NCI-H128 (cell line): Measurements from ENCODE around the gene DLG2.
"Not testable (repeated sequence)": the region's sequence is repeated elsewhere in the genome, so short reads cannot be mapped to it uniquely, and the experiment has no call there.

Source experiments
- DNase-seq: peaks from one replicate; lab custom pipeline; 2025; ENCODE audit not compliant: unreplicated experiment; lab: John Stamatoyannopoulos, UW

DLG2 gene

DNA sequence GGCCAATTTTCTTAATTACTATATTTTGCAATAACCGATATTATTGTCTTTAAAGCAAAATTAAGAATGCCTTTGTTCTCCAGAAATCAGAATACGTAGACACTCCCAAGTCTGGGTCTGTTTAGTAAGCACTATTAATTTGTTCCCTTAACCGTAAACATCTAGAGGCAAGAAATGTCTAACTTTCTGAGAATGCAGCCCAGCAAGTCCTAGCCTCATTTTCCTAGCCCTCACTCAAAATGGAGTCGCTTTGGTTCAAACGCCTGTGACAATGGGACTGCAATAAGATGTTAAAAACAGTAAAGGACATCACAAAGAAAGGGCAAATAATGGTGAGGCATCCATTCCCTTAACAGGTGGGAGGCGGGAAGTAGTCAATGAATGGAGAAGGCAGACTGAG, 280.7 kb downstream of the DLG2 start:
- no peak for DNase-seq

DNA sequence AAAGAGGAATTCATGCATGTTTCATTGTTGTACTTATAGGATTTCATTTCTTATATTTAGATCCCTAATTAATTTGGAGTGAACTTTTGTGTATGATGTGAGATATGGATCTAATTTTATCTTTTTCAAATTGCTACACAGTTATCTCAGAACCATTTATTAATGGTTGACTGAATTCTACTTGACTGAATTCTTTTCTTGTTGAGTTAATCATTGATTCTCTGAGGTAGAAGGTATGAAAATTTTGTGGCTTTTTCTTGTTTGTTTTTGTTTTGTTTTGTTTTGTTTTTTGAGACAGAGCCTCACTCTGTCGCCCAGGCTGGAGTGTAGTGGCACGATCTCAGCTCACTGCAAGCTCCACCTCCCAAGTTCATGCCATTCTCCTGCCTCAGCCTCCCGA, 286.3 kb downstream of the DLG2 start:
- DNase-seq, result not testable (repeated sequence)

DNA sequence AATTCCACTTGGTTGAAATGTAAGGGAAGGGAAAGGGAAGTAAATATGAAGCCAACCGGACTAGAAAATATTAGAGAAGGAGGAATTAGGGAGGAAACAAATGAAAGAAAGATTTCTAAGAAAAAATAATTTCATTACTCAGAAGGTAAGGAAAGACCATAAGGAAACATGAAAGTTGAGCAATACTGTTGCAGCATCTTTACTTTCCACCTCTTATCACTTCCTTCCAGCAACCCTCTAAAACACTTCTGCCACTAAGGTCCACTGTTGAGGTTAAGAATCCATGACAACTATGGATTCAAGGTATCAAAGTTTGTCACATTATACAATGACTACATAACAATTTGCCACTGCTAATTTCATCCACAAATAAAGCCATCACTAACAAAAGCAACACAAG, 308.6 kb downstream of the DLG2 start:
- DNase-seq, result no peak

DNA sequence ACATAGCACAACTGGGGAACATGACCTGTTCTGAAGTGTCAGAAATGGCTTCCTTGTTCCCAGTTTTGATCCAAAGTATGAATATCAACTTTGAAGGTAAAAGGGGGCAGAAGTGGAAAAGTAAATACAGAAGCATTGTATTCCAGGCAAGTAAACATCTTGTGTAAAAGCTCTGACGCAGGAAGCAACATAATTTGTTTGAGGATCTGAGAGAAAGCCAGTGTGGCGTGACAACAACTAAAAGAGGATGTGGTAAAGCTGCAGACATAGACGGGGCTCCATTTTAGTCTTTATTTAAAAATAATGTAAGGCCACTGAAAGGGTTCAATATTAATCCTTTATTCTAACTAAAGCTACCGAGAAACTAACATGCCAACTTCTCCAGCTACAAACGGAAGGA, 310.2 kb downstream of the DLG2 start:
- DNase-seq, result no peak

DNA sequence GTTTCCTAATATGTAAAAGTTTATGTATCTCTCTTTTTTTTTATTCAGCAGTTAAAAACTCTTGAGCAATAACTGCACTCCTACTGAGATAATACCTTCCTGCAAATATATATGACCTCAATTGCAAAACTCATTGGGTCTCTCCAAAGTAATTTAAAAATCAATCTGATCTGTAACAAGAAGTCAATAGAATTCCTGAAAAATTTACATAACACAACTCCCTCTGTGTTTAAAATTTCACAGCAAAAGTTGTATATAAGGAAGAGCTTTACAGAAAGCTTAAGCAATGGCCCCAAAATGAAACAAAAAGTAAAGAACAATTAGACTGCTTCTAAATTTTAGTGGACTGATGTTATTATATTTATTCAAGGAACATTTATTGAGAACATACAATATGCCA, 313.4 kb downstream of the DLG2 start:
- DNase-seq, result no peak

DNA sequence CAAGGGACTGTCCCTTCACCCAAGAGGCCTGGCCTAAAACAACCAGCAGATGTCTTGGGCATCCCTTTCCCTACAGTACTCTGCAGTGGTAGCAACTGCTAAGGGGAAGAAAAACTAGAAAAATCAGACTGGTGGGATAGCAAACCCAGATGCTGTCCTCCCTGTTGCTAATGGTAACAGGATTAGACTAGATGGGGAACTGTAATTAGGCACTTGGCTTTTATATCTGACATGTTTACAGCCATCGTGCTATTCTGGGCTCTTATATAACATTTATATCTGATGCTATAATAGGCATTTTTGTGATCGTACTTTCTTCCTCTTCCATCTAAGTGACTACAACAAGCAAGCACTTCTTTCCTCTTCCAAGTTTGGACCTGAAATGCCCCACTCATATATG, 316.7 kb downstream of the DLG2 start:
- no peak for DNase-seq

DNA sequence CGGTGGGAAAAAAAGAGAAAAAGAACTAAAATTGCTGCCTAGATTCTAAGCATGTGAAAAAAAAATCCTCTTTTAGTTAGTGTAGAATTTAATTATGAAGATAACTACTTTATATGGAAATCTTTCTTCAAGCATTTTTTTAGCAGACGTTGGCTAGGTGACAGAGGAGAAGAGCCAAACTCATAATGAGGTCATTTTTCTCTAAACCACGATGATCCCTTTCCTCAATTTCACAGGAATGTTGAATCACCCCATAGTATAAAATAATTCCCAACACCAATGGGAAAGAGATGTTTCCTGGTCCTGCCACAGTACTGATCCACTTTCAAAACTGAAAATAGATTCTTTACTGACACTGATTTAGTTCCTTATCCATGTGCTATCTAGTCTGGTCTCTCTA, 319.8 kb downstream of the DLG2 start:
- DNase-seq, result no peak

DNA sequence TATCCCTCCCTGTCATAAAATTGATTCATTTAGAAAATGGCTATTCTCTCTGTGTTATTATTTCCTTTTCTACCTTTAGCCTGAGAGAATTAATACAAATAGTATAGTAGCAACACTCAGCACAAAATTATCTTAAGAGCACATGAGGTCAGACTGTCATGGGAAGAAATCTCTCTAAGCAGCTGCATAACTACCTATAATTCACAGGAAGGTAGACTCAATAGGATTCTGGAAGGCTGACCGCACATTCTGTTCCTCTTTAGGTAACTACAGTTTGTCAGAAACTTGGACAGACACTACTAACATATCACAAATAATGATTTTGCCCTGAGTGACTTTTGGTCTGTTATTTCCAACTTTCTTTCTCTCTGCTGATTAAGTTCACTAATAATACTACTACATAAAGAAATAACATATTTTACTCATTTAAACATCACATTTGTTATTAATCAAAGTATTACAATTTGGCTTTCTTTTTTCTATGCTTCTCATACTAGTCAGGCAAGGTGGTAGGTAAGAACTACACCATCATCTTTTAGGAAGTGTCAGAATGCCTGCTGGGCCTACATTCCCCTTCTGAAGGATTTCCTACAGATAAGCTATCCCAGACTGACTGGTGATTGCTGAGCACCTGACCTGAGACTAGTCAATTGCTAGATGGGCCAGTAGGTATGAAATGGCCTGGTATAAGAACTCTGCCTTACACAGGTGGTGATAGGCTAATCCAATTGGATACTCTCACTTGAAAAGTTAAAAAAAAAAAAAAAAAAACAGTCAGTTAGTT, 325.1 kb downstream of the DLG2 start:
- no peak for DNase-seq

DNA sequence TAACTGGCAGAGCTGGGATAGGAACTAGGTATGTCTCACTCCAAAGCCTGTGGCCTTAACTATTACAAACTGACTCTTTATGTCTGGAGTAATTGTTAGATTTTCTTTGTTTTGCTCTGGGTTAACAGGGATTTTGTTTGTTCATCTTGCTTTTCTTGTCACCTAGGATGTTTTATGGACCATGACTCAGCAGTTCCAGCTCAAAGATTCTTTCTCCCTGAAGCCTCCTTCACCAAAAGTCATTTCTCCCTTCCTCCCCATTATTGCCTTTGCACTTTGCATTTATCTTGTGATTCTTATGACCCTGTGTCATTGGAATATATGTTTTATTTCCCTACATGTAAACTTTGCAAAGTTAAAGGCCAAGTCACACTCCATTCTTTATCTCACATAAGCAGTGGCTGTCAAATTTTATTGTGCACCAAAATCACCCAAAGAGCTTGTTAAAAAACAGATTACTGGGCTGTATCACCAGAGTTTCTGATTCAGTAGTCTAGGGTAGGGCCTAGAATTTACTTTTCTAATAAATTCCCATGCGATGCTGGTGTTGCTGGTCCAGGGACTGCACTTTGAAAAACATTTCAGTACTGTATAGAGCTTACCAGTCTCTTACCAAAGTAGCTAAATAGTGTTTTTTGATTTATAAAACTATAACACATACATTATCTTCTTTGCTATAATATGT, 327.7 kb downstream of the DLG2 start:
- no peak for DNase-seq

DNA sequence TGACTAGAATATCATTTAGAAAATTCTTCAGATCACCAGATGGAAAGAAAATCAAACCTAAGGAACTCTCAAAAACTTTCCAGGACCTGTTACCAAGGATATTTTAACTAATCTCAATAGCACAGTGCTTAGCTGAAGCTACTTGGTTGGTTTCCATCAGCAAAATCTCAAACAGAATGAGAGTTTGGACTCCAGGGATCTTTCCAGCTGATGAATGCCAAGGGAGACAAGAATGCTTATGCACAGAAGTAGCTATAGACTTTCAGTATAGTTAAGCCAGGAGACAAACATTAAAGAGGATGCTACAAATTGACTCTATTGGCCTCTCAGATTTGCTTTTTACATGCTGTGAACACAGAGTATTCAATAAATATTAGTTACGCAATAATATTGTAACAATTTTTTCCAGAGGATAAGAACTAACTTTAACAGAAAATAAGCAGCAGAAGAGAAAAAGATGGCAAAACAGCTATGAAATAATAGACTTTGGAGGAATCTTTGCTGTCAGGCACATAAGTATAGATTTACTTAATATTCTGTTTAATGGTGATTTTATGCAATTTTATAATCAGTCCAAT, 331.4 kb downstream of the DLG2 start:
- no peak for DNase-seq

DNA sequence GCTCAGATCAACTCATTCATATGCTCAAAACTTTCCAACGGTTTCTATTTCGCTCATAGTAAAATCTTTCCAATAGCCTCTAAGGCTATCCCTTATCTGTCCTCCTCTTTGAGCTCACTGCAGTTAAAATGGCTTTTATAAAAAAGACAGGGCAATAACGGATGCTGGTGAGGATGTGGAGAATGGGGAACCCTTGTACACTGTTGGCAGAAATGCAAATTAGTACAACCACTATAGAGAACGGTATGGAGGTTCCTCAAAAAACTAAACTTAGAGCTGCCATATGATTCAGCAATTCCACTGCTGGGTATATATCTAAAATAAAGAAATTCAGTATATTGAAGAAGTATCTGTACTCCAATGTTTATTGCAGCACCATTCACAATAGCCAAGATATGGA, 345.6 kb downstream of the DLG2 start:
- DNase-seq, result no peak

DNA sequence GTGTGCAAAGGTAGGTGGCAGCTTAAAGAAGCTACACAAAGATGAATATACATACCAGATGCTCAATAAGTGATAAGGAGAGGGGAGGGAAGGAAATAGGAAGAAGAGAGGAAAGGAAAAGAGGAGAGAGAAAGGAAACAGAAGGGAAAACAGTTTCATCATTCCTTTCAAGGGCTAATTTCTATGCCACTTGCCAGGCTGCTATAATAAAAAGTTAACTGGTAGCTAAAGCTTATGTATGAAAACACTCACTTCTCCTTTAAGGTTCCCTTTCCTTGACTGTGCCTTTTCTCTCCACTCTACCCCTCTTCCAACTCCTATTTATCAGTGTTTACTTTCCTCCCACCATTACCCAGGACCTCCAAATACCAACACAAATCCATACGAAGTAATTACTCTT, 347.9 kb downstream of the DLG2 start:
- DNase-seq, result no peak

DNA sequence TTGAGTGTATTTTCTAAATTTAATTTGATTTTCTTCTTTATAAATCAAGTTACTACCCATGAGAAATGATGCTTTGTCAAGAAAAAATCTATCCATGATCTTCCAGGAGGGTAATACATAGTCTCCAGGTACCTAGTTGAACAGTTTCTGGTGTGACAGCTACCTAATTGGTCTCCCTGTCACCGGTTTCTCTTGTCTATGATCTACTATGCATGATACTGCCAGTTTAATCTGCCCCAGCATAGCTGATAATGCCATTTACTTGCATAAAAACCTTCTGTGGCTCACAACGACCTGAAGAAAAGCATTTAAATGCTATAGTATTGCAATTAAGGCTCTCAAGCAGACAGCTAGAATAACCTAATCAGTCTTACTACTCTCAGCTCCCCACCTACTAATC, 349.5 kb downstream of the DLG2 start:
- no peak for DNase-seq

DNA sequence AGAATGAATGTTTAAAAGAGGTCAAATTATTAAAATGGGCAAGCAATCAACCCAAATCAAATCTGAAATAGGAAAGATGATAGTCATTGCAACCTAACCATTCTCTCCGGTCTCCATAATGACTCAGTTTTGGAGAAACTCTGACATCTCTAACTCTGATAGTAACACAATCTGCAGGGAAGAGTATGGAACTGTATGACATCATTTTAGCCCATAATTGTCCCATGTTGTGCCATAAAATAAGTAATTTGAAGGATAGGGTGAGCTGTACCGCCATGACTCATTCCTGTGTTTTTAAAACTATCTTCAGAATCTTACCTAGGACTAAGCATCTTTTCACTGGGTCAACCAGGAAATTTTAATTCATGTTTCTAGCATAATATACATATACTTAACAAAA, 350.8 kb downstream of the DLG2 start:
- DNase-seq, result no peak

DNA sequence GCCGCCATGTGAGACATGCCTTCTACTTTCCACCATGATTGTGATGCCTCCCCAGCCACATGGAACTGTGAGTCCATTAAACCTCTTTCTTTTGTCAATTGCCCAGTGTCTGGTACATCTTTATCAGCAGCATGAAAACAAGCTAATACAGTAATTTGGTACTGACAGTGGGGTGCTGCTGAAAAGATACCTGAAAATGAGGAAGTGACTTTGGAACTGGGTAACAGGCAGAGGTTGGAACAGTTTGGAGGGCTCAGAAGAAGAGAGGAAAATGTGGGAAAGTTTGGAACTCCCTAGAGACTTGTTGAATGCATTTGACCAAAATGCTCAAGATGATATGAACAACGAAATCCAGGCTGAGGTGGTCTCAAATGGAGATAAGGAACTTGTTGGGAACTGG, 356.8 kb downstream of the DLG2 start:
- not testable (repeated sequence) for DNase-seq

DNA sequence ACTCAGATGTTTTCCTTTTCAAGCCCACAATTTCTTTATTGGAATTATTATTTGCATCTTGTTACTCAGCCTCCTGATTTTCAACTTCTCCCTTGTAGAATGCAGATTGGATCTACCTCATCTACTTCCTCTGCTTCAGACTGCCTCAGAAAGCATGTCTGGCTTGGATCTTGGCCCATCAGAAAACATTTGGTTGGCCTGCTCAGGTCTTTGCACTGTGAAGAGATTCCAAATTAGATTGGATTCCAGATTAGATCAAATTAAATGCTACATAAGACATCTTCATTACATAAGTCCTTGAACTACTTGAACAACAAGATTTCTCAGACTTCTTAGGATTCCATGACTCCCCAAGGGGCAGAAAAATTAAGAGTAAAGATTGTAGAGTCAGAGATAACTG, 358.0 kb downstream of the DLG2 start:
- DNase-seq, result no peak

DNA sequence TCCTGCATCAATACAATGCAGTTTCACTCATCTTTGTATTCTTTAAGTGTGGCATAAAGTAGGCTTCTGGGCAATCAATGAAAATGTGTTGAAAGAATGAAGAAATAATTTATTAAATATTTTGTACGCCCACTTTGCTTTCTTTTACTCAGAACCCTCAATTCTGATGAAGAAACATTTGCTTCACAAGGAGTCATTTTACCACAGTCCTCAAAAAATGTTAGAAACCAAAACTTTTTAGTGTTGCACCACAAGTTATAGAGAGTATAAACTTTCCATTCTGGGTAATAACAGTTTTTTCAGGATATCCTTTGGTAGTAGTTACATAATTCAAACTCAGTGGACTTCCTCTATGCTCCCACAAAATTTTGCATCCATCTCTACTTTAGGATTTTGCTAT, 360.5 kb downstream of the DLG2 start:
- no peak for DNase-seq

DNA sequence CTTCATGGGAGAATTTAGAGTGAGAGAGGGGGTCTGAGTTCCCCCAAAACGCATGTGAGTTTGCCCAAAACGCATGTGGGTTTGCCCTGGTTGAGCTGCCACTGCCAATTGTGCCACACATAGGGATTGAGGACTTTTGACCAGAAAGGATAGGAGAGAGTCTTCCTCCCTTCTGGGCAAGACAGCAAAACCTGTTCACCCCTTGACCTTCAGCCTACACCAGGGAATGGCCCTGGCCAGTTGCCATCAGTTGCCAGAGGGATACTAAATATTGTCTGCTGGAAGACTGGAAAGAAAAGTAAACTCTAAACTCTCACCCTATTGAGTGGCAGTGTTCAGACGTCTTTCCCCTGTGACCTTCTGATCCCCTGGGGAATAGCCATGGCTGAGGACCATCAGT, 363.8 kb downstream of the DLG2 start:
- no peak for DNase-seq

DNA sequence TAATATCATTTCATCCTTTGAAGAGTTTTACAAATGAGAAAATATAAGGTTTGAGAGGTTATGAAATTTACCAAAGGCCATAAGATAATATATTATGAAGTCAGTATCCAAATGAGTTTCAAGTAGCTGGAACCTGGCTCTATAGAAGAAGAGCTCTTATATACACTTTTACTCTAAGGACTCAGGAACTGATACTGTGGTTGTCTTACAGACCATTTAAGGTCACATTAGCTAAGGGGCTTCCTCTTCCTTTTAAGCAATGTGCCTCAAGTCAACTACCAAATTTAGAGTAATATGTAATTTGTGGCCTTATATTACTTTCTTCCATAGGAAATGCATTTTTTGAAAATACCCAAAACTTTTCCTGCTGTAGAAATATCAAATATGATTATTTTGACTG, 369.3 kb downstream of the DLG2 start:
- DNase-seq, result no peak

DNA sequence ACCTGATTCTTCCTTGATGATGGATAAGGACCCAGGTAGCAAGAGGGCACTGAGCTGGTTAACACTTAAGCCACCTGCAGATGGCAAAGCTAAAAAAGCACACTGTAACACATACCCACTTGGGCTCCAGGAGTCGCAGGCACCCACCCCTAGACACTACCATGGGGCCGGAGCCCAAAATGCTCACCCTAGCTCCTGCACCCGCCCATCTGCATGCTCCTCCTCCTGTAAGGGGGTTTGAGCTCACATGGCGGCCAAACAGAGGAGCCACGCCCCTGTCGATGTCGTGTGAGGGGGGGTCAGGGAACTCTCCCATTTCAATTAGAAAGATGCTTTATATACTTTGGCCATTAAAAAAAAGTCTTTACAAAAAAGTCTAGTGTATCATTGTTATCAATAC, 370.7 kb downstream of the DLG2 start:
- no peak for DNase-seq

DNA sequence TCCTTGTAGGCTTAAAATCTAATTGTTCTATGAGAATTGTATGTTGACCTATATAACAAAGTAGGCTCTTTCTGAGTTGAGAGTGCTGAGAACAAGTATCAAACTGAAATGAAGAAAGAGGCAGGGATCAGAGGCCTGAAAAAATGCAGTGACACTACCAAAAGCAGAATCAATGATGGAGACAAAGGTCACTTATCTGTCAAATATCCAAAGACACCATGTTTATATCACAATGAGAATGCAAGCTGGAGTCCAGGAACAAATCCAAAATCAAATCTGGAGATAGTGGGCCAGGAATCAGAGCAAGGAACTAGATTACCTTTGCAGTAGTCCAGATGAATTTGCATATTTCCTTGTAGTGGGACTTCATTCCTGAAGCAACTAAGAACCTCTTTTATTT, 377.7 kb downstream of the DLG2 start:
- DNase-seq, result no peak

DNA sequence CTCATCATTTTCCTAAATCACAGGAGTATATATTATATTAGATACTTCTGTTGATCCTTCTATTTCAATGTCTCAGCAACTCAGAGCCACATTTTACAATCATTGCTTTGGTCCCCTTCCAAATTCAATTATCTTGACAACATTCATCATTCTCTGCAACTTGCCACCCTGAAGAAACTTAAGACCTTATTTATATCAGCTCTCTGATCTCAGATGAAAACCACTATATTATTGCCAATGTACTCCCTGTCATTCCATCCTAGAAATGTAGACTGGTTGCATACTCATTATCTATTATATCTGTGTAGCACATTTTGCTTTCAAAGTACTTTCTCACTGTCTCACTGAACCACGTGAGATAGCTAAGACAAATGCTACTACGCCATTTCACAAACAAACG, 379.3 kb downstream of the DLG2 start:
- DNase-seq, result no peak

DNA sequence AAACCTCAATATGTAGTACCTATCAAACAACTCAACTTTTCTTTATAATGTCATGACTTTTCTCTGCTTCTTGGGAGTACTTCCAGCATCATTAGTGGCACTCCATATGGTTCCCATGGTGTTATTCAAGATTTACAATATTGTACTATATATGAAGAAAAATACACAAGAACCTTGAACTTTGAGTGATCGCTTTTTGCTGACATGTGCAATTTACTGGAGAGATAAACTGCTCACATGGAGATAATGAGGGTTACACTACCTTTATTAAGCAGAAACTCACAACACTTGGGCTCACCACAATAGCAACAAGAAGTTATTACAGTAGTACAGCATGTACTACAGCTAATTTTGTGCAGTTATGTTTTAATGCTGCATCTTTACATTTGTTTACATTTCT, 388.2 kb downstream of the DLG2 start:
- no peak for DNase-seq
